D721Med (cell line): ENCODE measurements around the gene XYLT1.

Experiments
- DNase-seq: peaks from one replicate; pipeline ENCODE4 v3.0.0; 2011; ENCODE audit warnings: low spot score; ENCODE audit not compliant: insufficient read length
- FAIRE-seq: peaks from 2 replicates; lab custom pipeline; 2011; peaks lifted over from hg19 to GRCh38; lab: Jason Lieb, UNC
- TF ChIP-seq, protein P1 (sequence below): IDR thresholded peaks from 2 replicates; pipeline ENCODE4 v1.5.1; 2012; ENCODE audit warnings: mild to moderate bottlenecking, control low read depth; ENCODE audit not compliant: insufficient read depth; ENCODE audit errors: missing control alignments

Gene XYLT1

DNA sequence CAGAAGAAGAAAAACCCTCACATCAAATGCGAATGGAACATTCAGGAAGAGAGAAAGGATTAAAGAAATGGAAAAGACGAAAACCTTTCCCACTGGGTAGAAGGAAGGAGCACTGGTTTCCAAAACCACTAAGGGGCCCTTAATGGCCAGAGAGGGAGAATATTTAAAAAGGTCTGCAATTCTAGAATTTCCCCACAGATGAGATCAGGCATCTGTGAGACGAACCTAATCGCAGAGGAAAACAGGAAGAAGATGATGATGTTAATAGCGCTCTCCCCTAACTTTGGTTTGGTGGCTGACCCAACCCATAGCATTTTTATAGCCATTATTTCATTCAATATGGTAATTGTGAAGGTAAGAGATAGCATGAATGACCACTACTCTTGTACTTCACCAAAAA lies 32.8 kb downstream of the XYLT1 start:
- FAIRE-seq (no peak), DNase-seq (no peak)
- TF ChIP-seq, protein P1, sequence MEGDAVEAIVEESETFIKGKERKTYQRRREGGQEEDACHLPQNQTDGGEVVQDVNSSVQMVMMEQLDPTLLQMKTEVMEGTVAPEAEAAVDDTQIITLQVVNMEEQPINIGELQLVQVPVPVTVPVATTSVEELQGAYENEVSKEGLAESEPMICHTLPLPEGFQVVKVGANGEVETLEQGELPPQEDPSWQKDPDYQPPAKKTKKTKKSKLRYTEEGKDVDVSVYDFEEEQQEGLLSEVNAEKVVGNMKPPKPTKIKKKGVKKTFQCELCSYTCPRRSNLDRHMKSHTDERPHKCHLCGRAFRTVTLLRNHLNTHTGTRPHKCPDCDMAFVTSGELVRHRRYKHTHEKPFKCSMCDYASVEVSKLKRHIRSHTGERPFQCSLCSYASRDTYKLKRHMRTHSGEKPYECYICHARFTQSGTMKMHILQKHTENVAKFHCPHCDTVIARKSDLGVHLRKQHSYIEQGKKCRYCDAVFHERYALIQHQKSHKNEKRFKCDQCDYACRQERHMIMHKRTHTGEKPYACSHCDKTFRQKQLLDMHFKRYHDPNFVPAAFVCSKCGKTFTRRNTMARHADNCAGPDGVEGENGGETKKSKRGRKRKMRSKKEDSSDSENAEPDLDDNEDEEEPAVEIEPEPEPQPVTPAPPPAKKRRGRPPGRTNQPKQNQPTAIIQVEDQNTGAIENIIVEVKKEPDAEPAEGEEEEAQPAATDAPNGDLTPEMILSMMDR, result no peak

DNA sequence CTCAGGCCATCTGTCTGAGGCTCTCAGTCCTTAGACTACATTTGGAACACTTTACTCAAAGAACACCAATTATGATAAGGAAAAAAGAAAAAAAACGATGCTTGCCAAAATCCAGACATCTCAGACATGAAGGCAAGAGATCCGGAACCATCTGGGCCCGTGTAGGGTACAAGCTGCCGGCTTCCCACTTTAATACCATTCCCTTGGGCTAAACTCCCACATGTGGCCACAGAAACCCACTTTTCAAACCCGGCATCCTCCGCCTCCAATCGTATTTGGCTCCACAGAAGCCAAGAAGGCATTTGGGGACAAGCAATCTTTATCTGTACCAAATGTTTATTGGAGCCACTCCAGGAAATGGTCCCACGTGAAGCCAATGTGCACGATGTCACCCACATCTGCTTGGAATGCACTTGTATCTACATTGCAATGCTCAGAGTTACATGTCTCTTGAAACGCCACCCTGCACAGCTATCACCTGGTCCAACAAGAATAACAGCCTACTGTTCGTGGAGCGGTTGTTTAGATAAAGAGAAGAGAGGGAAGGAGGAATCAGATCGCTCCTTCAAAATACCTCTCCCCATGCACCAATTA lies 33.5 kb downstream of the XYLT1 start:
- FAIRE-seq (no peak), DNase-seq (no peak)
- TF ChIP-seq, protein P1, result no peak

DNA sequence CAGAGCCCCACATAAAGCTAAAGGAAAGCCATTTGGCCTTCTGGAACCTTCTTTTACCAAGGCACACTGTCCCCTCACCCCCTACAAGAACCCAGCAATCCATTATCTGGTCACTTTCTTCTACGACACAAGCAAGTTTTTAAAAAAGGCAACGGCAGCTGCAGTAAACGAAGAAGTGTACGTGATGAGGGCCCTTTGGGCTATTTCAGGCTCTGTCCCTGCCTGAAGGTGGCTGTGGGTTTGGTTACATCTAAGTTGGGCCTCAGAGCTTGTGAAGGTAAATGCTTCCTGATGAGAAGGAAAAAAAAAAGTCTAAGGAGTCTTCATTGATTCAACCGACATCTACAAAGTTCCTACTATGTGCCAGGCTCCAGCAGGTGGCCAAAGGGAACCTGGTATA lies 35.4 kb downstream of the XYLT1 start:
- TF ChIP-seq, protein P1, result no peak
- FAIRE-seq, result no peak
- DNase-seq, result no peak

DNA sequence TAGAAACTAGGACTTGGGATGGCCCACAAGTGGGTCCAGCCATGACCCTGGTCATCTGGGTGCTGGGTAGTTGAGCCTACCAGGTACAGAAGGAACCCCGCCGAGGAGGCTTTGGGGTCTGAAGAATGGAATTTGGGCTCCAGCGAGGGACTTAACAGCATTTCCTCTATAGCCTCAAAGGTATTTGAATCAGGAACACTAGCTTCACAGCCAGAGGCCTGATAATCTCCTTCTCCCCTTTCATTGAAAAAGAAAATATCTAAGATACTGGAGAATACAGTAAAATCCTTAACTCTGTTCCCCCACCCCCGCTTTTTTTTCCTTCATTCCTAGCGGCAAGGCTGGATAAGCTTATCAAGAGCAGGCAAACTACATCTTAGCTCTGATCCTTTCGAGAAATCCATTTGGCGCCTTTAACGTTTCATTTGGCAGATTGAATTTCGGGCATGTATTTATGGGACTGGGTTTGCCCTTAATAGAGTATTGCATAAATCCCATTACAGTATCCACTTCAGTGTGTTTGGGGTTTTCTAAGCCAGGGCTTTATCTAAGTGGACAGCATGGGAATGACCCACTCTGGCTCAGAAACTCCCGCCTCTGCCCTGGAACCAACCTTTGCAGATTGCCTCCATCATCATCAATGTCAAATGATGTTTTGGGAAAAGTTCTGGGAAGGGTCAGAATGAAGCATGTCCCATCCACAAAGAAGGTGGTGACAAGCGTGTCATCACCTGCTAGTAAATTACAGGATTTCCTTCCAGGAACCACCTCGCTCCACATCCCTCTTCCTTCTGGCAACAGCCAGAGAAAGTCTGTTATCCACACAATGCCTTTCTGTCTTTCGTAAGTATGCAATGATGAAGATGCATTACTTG lies 36.9 kb downstream of the XYLT1 start:
- no peak for DNase-seq
- TF ChIP-seq, protein P1, result no peak
- FAIRE-seq, result no peak

DNA sequence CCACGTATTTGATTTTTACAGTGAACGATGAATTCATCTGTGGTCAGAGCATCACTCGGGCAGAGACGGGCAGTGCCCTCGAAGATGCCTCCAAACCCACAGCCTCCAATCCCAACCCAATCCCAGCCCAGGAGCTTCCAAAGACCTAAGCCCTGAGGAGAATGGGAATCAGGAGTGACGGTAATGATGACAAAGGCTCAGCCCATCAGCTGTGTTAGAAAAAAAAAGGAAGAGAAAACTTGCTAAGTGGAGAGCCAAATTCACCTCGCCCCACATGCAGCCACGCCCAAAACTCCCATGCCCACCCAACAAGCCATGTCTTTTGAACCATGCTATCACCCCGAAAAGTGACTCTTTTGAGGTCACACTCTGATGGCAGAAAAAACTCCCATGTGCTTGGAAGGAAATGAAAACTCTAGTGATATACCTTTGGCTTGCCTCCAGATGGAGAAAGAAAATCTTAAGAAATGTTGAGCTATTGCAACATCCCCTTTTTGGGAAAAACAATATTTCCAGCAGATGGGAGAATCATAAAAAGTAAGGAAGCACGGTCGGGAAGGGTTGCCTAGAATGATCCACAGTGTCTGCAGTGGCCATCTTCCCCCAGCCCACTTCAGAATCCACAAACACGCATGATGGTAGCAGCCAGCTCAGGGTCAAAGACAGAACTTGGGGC lies 37.7 kb downstream of the XYLT1 start:
- DNase-seq (no peak), FAIRE-seq (no peak)
- TF ChIP-seq, protein P1, result no peak

DNA sequence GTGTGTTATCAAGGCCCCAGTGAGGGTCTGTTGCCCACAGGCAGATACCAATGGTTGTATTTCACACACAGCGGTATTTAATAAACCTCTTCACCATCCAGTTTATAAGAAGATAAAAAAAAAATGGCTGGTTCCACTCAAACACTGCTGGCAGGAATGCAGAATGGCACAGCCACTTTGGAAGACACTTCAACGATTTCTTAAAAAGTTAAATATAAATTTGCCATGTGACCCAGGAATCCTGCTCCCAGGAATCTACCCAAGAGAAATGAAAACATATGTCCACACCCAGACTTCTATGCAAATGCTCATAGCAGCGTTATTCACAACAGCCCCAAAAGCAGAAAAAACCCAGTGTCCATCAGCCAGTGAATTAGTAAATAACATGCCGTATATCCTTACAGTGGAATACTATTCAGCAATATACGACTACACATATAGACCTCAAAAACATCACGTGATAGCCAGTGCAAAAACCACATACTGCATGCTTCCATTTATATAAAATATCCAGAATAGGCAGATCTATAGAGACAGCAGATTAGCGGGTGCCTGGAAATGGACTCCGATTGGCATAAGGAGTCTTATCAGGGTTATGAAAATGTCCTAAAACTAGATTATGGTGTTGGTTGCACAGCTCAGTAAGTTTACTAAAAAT lies 38.7 kb downstream of the XYLT1 start:
- TF ChIP-seq, protein P1, result no peak
- DNase-seq (no peak), FAIRE-seq (no peak)
